Epidermal melanocyte (primary cell): ENCODE measurements around the gene FRMPD3.
"Not testable (repeated sequence)": the region's sequence is repeated elsewhere in the genome, so short reads cannot be mapped to it uniquely, and the experiment has no call there.

Experiments
- DNase-seq: peaks from one replicate; pipeline ENCODE4 v3.0.0; 2011; ENCODE audit warnings: low spot score; ENCODE audit not compliant: insufficient read length

The FRMPD3 gene

GRCh38 chrX:107448998-107449835 is at the start of gene FRMPD3:
TSS of gene FRMPD3 (plus strand) at chrX:107449652. CDS start at chrX:107526589, 76,937 bp downstream.
- no peak for DNase-seq

- no peak for DNase-seq
These were observed 28.9 kb upstream of the FRMPD3 start for GRCh38 chrX:107420571-107420970.

DNA sequence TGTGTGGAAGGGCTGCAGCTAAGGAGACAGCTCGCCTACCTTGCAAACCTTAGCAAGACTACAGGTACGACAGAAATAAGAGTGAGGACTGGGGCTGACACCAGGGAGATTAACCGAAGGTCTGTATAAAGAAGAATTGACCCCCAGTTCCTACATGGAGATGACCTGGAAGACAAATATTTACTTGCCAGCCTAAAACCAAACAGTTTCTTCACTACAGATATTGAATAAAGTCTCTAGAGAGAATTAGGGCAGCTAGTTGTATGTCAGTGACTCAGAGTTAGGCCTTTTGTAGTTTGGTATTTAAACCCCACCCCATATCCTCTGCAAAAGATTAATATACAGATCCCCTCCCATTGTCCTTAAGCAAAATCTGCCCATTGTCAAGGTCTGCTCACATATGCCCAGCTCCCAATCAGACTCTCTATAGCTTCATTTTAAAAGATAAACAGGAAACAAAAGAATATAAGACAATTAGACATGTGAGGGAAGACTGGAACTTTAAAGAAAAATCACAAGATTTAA is 28.1 kb upstream of the FRMPD3 start:
- DNase-seq = no peak

DNA sequence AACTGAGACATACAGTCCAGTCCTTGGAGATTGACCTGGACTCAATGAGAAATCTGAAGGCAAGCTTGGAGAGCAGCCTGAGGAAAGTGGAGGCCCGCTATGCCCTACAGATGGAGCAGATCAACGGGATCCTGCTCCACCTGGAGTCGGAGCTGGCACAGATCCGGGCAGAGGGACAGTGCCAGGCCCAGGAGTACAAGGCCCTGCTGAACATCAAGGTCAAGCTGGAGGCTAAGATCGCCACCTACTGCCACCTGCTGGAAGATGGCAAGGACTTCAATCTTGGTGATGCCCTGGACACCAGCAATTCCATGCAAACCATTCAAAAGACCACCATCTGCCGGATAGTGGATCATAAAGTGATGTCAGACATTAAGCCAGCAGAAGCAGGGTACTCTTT is 20.4 kb upstream of the FRMPD3 start:
- DNase-seq = no peak

- DNase-seq = no peak
These were observed 9.3 kb upstream of the FRMPD3 start for GRCh38 chrX:107440187-107440586.

DNA sequence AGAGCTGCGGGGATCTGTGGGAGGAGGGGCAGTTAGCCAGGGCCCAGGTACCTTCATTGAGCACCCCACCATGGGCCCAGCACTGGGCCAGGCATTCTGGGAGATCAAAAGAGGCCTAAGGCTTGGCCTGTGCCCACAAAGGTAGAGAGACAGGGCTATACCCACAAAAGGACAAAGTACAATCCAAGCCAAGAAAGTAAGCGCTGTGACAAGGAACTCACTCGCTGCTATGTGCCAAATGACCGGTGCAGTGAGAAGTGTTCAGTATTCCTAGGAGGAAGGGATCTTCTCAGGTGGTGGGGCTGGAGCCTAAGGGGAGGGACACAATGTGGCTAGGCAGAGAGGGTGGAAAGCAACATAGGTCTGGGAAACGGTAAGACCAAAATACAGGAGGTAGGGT is 8.8 kb upstream of the FRMPD3 start:
- no peak for DNase-seq

GRCh38 chrX:107442914-107443527 is 6.4 kb upstream of the FRMPD3 start:
- no peak for DNase-seq

DNA sequence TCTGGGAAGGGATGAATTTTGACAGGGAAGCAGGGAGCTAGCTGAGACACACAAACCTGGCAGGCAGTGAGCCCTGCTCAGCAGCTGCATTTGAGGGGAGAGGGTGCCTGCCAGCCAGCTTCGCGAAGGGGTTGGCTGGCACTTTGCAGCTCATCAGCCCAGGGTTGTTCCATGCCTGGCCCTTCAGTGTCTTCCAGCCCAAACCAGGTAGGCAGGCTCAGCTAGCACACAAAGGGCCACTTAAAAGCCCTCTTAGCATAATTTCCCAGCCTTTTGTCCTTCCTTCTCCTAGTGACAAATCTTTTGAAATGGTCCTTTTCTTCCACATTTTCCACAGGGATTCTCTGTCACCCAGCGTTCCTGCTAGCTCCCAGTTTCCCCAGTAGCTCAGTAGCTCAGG is 4.3 kb upstream of the FRMPD3 start:
- DNase-seq = no peak

DNA sequence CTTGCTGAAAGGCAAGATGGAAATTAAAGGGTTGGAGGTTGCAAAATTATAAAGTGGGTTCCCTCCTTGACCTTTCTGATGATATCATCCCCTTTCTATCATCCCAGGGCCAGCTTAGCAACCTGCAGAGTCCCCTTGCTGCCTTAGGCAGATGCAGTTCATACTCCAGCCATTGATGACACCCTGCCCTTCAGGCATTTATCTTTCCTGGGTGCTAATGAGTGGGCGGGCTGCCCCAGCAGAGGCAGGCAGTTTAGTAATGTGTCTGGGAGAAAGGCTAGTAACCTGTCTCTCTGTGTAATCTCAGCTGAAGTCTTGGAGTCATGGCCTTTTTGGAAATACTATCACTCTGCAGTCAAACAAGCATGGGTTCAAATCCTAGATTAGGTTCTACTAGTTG is 3.8 kb upstream of the FRMPD3 start:
- DNase-seq = no peak

DNA sequence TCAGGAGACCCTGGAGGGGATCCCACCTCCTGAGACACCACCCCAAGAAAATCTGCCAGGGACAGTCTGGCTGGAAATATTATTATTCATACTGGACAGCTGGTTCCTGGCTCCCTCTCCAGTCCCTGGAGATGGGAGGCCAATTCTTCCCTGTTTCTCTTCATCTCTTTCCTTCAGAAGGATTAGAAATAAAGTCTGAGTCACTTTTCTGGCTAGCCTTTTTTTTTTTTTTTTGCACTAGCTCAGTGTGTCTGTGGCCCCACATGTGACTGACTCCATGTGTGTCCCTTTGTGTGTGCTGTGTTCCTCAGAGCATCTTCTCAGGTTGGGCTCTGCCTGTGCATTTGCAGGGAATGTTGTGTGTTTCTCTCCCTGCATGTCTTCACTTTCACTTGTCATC is 1.8 kb upstream of the FRMPD3 start:
- no peak for DNase-seq

DNA sequence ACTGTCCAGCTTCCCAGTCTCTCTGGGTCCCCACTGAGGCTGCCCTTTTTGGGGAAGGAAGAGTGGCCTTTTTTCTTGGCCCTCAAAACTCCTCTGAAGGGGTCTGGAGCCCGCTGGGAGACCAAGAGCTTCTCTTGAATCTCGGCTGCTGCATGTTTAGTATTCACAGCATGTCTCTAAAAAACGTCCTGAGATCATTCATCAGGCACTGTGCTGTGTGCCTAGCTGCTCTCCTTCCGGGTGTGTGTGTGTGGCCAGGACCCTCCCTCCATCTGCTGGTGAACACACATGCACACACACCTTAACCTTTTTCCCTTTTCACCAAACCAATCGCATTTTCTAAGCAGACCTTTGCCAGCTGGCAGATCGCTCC is 841 bp upstream of the FRMPD3 start:
- no peak for DNase-seq

- no peak for DNase-seq
These were observed 1.5 kb downstream of the FRMPD3 start for GRCh38 chrX:107450823-107451509.

GRCh38 chrX:107451731-107452130 is 2.3 kb downstream of the FRMPD3 start:
- no peak for DNase-seq

GRCh38 chrX:107452581-107452980 is 3.1 kb downstream of the FRMPD3 start:
- no peak for DNase-seq

DNA sequence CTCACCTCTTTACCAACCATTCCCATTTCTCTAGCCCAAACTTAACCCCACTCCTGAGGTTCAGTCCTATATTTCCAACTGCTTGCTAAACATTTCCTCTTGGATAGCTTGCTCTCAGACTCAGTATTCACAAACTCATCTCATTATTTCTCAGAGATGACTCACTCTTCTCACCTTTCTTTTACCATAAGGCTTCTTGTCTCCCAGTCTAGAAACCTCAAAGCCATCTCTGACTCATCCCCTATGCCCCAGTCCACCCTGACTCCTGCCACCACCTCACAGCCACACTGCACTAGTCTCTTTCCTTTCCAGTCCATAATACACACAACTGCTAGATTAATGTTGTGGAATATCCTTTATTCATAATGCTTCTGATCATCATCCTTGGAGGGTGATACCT is 4.8 kb downstream of the FRMPD3 start:
- DNase-seq = no peak

DNA sequence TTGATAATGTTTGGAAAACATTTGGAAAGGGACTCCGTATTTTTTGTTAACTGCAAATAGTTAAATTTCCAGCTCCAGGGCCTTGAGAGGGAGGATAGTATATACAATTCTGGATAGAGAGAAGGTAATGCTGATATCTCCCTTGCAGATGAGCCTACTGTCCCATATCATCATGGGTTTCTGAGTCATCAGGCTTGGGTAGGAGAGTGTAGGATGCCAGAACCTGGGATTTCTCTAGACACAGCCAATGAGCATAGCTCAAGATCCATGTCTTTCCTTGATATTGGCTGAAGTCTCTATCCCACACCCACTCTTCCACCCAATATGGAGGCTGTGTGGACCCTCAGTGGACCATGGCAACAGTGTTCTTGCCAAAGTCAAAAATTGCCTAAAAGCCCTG is 7.8 kb downstream of the FRMPD3 start:
- no peak for DNase-seq

- DNase-seq = no peak
These were observed 16.6 kb downstream of the FRMPD3 start for GRCh38 chrX:107465932-107466620.

DNA sequence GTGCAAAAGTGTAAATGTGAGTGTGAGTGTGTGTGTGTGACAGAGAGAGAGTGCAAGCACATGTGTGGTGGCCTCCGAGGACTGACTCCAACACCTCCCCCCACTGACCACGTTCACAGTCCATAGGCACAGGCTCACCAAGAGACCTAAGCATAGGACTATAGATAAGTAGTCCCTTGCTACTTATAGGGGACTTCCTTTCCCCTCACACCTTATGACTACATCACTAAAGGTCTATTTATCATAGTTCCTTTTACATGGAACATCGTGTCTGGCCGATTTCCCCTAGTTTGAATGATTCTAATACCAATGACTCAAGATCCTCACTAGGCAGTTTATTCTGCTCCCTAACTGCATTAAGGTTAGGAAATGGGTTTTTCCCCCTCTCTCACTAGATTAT is 17.8 kb downstream of the FRMPD3 start:
- no peak for DNase-seq

DNA sequence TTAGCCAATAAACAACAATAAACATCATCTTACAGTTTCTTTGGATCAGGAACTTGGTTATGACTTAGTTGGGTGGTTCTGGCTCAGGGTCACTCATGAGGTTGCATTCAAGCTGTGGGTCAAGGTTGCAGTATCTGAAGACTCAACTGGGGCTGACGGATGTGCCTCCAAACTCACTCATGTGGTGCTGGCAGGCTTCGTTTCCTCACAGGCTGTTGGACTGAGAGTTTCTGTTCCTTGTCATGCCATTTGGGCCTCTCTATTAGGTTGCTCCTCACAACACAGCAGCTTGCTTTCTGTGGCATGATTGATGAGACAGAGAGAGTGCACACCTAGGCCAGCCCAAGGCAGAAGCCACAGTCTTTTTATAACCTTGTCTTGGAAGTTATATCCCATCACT is 20.7 kb downstream of the FRMPD3 start:
- DNase-seq = no peak

DNA sequence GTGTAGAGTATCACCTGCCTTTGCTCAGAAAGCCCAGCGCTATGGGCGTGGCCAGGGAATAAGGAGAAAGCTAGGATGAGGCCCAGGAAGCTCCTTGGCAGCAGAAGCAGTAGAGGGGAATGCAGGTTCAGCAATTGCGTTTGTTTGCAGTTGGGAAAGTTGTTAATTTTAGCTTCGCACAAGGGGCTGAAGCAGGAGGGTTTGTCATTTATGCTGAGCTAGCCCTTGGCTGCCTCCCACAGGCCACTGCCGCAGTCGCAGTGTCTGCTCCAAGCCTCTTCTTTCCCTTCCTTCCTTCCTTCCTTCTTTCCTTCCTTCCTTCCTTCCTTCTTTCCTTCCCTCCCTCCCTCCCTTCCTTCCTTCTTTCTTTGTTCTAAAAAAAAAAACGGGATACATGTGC is 21.5 kb downstream of the FRMPD3 start:
- DNase-seq = no peak

DNA sequence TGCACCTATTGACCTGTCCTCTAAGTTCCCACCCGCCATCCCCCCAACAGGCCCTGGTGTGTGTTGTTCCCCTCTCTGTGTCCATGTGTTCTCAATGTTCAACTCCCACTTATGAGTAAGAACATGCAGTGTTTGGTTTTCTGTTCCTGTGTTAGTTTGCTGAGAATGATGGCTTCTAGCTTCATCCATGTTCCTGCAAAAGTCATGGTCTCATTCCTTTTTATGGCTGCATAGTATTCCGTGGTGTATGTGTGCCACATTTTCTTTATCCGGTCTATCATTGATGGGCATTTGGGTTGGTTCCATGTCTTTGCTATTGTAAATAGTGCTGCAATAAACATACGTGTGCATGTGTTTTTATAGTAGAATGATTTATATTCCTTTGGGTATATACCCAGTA is 22.0 kb downstream of the FRMPD3 start:
- DNase-seq = not testable (repeated sequence)

DNA sequence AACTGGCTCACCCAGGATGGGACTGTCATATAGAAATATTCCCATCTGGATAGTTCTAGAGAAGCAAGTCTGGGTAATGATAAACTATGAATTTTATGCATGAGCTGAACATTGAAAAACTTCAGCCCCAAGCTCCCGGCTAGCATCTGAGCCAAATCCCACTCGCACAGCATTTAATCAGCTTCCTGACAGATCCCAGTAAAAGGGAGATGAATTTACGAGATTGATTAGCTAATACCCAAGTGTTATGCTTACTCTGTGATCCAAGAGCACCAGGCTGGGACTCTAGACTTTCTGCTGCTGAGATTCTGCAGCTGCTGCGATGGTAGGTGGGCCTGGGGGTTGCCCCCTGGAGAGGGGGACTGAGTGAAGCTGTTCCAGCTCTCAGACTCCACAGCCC is 28.0 kb downstream of the FRMPD3 start:
- DNase-seq = no peak
